ENCODE data around the gene SCAF4.

SCAF4 gene

DNA sequence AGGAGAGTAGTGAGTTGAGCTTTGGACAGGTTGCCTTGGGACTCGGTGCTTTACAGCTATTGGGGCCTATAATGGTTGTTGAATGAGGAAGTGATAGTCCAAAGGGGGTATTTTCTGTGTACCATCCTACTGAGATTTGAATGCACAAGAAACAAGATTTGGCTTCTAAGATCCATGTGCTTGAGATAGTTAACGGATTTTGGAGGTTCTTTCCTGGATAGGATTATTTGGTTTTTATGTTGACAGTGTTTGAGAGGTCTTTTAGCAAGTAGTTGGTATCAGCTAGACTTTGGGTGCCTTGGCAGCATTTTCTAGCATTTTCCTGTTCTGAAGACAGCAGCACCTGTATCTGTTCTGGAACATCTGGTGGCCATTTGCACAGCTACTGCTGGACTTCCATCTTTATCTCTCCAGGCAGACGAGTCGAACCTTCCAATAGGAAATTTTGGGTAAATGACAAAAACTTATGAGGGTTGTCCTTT, 3.6 kb upstream of the SCAF4 start:
- DNase-seq = no peak

DNA sequence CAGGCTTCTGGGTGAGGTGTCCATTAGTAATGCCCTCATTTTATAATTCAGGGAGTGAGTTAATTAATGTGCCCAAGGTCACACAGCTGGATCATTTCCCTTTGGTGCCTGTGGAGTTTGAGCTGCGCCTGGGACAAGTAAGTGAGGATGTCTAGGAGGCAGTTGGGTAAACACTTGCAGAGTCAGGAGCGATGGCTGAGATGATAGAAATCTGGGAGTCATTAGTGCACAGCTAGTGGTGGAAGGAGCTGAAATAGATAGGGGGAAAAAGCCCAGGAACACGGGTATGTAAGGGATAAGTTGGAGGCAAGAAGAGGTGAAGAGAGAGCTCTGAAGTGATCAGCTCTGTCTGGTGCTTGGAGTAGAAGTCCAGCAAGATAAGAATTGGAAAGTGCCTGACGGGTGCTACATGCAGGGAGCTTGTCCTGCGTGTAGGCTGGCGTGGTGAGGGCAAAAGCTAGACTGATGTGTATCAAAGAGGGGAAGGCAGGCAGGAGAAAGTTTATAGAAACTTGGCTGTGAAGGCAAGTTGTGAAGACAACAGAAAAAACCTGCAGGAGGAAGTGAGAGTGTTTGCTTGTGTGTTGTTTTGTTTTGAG, 1.7 kb upstream of the SCAF4 start:
- DNase-seq = no peak

- DNase-seq = no peak
Observed at GRCh38 chr21:31732597-31733550, 956 bp upstream of the SCAF4 start.

DNA sequence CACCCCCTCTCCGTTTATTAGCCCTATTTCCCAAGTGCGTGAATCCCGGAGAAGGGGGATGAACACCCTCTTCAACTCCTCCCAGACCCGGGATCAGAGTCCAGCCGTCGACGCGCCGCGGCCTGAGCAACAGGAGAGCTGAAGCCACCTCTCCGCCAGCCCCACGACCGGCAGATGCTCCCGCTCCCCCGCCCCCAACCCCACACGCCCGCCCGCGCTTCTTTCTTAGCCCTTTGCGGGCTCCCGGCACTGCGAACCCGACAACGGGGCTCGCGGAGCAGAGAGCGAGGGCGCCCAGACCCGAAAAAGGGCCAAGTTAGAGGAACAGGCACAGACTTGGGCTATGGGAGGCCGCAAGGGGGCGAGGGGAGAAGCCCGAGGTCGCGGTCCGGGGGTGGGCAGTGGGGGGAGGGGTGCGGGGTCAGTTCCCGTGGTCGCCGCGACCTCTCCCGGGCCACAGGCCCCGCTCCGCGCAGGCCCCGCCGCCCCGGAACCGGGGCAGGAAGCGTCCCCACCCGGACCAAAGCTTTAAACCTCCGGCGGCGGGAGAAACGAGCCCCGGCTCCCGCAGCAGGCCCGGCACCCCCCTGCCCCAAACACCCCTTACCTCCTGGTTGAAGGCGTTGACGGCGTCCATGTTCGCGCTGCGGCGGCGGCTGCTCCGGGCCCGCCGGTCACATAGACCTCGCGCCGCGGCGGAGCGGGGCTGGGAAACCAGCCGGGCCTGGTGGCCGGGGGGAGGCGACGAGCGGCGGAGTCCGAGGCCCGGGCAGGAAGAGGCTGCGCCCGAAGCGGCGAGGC, 662 bp downstream of the SCAF4 start:
- DNase-seq = no peak

DNA sequence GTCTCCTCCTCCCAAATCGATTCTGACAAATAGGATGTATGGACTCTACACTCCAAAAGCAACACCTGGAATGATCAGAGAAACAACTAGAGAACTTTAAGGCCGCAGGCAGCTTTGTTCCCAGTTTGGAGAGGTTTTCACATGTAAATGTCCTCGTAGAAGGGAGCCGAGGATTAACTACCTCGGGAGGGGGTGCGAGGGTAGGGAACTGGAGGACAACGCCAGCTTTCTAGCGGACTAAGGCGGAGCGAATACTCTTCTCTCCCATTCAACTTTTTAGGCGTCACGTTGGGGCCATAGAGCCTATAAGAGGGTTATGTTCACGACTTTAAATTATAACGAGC, 1.2 kb downstream of the SCAF4 start:
- no peak for DNase-seq

DNA sequence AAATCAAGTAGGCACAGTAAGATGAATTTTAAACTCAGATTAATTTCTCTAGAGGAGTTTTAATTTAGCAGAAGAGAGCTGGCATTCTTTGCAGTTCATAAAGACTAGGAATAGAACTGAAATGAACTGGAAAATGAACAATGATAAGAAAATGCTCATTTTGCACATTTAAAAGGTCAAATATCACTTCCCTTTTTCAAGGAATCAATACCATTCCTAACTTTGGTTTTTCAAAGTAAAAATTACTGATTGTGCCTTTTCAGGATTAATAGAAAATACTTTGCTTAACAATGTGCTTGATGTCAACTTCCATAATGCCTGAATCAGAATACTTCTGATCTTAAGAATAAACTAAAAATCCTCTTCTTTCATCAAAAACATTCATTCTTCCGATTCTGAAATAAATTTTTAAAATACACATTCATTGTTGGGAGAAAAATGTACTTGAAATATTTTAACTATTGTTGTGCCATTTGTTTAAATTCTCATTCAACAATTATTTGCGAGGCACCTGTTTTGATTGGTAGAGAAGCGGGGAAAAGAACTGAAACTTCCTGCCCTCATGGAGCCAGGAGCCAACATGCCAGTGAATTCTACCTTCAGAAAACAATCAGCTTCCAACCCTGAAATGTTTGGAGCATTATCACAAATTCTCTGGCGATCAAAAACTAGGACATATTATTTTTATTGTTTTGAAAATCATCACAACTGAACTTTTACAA, 2.1 kb downstream of the SCAF4 start:
- DNase-seq = no peak

DNA sequence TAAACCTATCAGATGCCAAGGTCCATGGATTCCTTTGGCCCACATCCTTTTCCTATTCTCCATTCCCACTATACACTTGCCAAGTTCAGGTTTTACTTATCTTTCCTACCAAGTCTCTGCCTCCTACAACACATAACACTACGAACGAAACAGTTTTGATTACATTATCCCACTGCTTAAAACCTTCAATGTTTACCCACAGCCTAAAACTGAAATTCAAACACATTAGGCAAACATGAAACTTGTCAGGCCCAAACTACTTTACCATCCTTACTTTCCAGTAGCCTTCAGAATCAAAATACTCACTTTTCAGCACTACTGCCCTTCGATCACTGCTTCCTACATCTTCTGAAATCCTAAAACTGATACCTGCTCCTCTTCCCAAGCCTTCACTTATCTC, 3.0 kb downstream of the SCAF4 start:
- DNase-seq = no peak

DNA sequence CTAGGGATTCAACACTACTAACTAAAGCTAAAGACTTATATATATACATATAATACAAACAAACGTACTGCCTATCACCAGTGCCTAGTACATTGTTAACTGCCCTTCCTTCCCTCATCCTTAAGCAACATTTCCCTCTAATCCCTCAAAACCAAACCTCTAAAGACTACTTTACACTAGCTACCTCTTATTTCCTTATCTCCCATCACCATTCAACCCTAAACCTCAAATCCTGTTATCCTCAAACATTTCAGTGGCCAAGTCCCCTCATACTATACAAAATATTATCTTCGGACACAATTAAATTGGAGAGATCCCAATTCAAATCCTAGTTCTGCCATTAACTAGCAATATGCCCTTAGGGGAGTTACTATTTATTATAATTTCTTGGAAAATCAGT, 3.7 kb downstream of the SCAF4 start:
- DNase-seq = no peak

- no peak for DNase-seq
Observed at GRCh38 chr21:31727181-31727580, 4.7 kb downstream of the SCAF4 start.

- DNase-seq = no peak
Observed at GRCh38 chr21:31726407-31726806, 5.5 kb downstream of the SCAF4 start.

- DNase-seq = no peak
Observed at GRCh38 chr21:31725202-31725839, 6.6 kb downstream of the SCAF4 start.

GRCh38 chr21:31724552-31724951, 7.4 kb downstream of the SCAF4 start:
- no peak for DNase-seq

DNA sequence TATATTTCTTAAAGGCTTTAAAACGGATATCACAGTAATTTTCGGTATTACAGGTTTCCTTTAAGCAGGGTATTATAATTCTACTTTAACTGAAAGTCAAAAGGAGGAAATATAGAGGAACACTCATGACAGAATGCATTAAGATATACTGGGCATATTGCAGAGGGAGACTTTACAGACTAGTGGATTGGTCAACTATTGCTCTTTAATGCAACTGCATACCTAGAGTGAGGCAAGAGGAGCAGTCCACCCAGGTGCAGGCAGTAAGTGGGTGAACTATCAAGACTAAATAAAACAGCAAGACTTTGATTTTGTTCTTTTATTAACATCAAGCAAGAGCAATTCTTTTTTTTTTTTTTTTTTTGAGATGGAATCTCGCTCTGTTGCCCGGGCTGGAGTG, 10.5 kb downstream of the SCAF4 start:
- no peak for DNase-seq

- DNase-seq = no peak
Observed at GRCh38 chr21:31720739-31721138, 11.2 kb downstream of the SCAF4 start.

DNA sequence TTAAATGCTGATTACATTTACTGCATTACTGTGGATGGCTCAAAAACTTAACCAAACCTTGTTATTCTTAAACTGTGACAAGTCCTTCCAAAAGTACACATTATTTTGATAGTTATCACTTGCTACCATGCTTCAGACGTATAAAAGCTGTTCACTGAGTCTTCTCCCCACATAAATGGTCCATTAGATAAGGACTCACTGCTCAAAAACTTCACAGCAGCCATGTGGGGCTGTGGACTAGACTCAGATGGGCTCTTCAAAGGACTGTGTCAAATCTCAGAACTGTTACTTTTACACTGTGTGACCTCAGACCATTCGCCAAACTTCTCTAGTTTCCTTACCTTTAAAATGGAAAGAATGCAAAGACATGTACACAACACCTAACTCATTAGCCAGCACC, 11.6 kb downstream of the SCAF4 start:
- no peak for DNase-seq

GRCh38 chr21:31716106-31716505, 15.8 kb downstream of the SCAF4 start:
- no peak for DNase-seq

GRCh38 chr21:31714741-31715365, 17.1 kb downstream of the SCAF4 start:
- no peak for DNase-seq

DNA sequence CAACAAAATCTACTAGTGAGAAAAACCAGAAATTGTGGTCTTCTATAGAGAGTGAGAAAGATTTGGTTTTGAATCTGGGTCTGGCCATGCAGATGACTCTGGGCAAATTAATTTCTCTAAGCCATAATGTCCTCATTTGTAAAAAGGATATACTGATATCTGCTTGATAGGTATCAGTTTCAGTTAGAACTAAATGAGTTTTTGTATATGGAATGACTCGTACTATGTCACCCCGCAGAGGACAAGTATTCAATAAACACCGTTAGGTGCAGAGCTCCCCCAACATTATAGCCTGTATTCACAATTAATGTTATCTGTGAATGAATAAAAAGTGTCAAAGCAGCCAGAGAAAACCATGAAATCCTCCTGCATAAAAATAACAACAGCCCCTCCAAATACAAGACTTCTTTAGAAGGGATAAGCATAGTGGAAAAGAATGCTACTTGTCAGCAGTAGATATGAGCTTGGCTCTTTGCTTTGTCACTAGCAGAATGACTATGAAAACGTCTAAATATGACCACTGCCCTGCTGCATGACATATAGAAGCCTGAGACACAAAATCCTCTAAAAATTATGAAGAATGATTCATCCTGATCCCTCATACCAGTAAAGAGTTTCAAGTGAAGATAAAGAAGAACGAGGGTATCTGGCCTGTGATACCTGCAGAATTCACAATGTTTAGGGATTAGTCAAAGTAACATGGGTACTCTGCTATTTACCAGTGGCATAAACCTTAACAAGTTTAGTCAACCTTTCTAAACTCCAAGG, 17.8 kb downstream of the SCAF4 start:
- no peak for DNase-seq

DNA sequence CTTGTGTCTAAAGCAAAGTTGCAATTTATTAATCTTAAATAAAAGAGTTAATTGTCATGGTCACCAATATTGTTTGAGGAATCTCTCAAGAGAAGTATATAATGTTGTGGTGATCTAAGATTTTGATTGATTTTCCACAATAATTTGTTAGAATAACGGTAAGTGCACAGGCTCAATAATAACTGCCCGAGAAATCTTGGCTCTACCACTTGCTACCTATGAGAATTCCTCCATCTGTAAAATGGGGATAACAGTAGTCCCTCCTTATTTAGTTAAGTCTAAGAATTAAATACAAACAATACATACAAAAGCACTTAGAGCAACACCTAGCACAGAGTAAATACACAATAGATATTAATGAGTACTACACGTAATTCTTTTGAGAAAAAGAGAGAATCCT, 18.8 kb downstream of the SCAF4 start:
- no peak for DNase-seq

GRCh38 chr21:31711745-31712285, 20.1 kb downstream of the SCAF4 start:
- DNase-seq = no peak

DNA sequence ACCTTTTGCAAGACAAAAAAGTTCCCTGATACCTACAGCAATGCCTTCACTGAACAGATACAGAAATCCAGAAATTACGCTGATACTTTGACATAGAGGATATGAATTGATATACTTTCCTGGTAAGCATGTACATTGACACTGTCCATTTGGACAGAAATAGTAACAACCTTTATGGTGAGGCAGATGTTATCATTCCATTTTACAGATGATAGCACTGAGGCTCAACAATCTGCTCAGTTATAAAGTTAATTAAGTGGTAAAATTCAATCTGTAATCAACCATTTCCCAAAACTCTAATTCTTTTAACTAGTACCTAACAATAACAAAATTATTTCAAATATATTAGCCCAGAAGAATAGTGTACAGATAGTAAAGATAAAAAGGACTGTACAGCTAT, 20.6 kb downstream of the SCAF4 start:
- no peak for DNase-seq

All from hippocampal formation (tissue), 2 donors.